Stomach (tissue), 4 donors: Measurements from ENCODE around the gene ZNF792.

ENCODE experiments used
- CTCF ChIP-seq, 7 experiments: fragments of 450-650 bp in 4 of 7; fragments of 200-600 bp in 3 of 7; sonication (generic) in 3 of 7; IDR thresholded peaks; one replicate each; pipeline ENCODE4 v1.5.1; 2016 to 2019; ENCODE audit warnings: antibody characterized with exemption in 7 of 7, control low read depth in 2 of 7, mild to moderate bottlenecking in 1 of 7
- EP300 ChIP-seq: sonication (generic); formaldehyde crosslinking; IDR thresholded peaks from one replicate; pipeline ENCODE4 v1.6.1; 2017; ENCODE audit warnings: antibody characterized with exemption
- POLR2A ChIP-seq, 4 donors: fragments of 450-650 bp; IDR thresholded peaks; one replicate each; pipeline ENCODE4 v1.6.1; 2016; ENCODE audit warnings: antibody characterized with exemption in 4 of 4, control low read depth in 2 of 4, mild to moderate bottlenecking in 1 of 4, moderate library complexity in 1 of 4

- no peak for TF ChIP-seq CTCF (IDR thresholded peaks at IDR 0.05)
- no peak for TF ChIP-seq POLR2A (IDR thresholded peaks at IDR 0.05)
- TF ChIP-seq EP300: no peak
These were observed 3.5 kb upstream of the ZNF792 start for GRCh38 chr19:34967551-34967950.
